NT2/D1 (cell line): ENCODE results near the gene CILP2.

Source experiments
- DNase-seq: peaks from one replicate; pipeline ENCODE4 v3.0.0-alpha.2; 2011; ENCODE audit warnings: low read depth, low spot score
- H3K27me3 ChIP-seq: 2 replicates; pipeline ENCODE4 v1.6.0; 2011; ENCODE audit warnings: mild to moderate bottlenecking; ENCODE audit not compliant: insufficient read length, insufficient read depth
- H3K36me3 ChIP-seq: 2 replicates; pipeline ENCODE4 v1.6.1; 2011; ENCODE audit warnings: mild to moderate bottlenecking, low read length, mixed read lengths; ENCODE audit not compliant: insufficient read depth, insufficient read length
- H3K4me1 ChIP-seq: 2 replicates; pipeline ENCODE4 v1.5.1; 2011; ENCODE audit not compliant: insufficient read depth, insufficient read length
- H3K4me3 ChIP-seq: 2 replicates; pipeline ENCODE4 v1.5.1; 2011; ENCODE audit warnings: low read depth; ENCODE audit not compliant: insufficient read length
- H3K9ac ChIP-seq: 2 replicates; pipeline ENCODE4 v1.6.0; 2011; ENCODE audit warnings: low read depth; ENCODE audit not compliant: insufficient read length
- H3K9me3 ChIP-seq: 2 replicates; pipeline ENCODE4 v1.5.1; 2011; ENCODE audit warnings: mild to moderate bottlenecking, low read length; ENCODE audit not compliant: insufficient read depth
- SUZ12 ChIP-seq: IDR thresholded peaks from 2 replicates; pipeline ENCODE4 v1.6.1; 2011; ENCODE audit not compliant: insufficient read length, insufficient read depth; ENCODE audit errors: extremely low read depth
- YY1 ChIP-seq: IDR thresholded peaks from 2 replicates; pipeline ENCODE4 v1.6.1; 2011; ENCODE audit not compliant: insufficient read length, insufficient read depth
- ZNF274 ChIP-seq: IDR thresholded peaks from 2 replicates; pipeline ENCODE4 v1.6.1; 2011; ENCODE audit warnings: mild to moderate bottlenecking, low read depth, low read length

Gene CILP2

DNA sequence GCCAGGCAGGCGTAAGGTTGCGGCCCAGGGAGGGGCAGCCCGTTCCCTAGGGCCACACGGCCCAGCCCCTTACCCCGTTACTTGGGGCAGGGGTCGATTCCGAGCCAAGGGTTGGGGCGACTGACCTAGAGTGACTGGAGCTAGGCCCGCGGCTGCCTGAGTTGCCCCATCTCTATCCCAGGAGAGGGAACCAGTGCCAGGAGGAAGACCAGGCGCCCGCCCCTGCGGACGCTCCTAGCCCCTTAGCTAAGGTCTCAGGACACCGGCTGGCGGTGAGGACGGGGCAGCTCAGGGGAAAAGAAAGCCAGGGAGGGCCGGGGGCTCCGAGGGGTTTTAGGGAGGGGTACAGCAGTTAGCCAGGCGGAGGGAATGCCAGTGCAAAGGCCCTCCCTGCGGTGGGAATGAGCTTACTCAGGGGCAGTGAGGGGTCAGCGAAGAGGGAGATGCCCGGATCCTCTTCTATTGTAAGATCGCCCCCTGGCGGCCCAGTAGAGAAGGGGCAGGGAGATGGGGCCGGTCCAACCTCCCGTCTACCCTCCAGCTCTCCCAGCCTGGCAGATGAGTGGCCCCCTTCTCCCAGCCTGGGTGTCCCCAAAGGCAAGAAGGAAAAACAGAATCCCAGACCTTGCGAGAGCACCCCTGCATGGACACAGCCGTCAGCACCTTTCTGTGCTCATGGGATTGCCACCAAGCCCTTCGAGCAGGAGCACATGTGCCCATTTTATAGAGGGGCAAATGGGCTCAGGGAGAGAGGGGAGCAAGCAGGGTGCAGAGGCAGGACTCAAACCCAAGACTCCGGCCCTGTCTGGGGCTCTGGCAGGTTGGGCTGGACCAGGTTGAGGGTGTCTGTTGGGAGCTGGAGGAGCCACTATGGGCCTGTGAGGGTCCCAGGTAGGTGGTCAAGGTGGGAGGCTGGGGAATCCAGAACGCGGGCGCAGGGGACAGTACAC lies 16.3 kb downstream of the CILP2 start:
- Histone ChIP-seq H3K4me3 (no peak overlapping the region), H3K36me3 (peaks cover 5% of the 10 kb centered on the region), H3K9ac (no peak overlapping the region), H3K4me1 (peaks cover 22% of the 10 kb centered on the region), H3K27me3 (no peaks in the 10 kb centered on the region), H3K9me3 (no peaks in the 10 kb centered on the region)
- no peak for DNase-seq
- TF ChIP-seq ZNF274 (no peak), SUZ12 (no peak), YY1 (no peak)

DNA sequence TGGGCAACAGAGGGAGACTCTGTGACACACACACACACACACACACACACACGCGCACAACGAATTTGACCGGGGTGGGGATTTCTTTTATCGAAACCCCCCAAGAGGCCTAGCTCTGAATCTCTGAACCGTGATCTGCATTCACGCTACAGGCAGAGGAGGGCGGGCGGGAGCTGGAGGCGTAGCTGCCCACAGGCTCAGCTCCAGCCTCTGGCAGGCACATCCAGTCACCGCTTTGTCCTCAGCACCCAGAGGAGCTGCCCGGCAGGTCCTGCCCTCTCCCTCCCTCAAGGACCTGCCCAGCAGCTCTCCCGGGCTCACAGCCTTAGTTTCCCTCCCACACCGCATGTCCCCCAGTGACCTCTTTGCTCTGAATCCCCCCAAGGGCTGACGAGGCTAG lies 20.0 kb downstream of the CILP2 start:
- Histone ChIP-seq H3K4me1 (peaks cover 5% of the 10 kb centered on the region), H3K27me3 (no peaks in the 10 kb centered on the region), H3K4me3 (no peak overlapping the region), H3K36me3 (peaks cover 35% of the 10 kb centered on the region), H3K9ac (no peak overlapping the region), H3K9me3 (no peaks in the 10 kb centered on the region)
- no peak for DNase-seq
- TF ChIP-seq ZNF274 = no peak
- no peak for TF ChIP-seq YY1
- TF ChIP-seq SUZ12 = no peak

DNA sequence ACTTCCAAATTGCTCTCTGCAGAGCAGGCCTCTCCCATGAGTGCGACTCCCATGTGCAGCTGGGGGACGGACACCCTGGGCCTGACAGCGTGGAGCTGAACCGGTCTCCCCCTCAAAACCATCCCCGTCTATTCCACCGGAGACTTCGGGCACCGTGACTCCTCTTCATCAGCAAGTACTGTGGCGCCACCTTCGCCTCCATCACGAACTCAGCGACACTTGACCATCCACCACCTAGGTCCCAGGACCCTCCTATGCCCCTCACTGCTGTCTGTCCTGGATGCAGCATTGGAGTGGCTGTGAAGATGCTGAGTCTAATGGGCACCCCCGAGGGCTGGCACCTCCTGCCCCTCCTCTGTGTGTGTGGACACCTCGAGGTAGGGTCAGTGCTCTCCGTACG lies 20.6 kb downstream of the CILP2 start:
- Histone ChIP-seq H3K27me3 (no peaks in the 10 kb centered on the region), H3K4me3 (no peak overlapping the region), H3K9ac (no peak overlapping the region), H3K36me3 (peaks cover 40% of the 10 kb centered on the region), H3K4me1 (peaks cover 8% of the 10 kb centered on the region), H3K9me3 (no peaks in the 10 kb centered on the region)
- no peak for DNase-seq
- TF ChIP-seq ZNF274 (no peak), SUZ12 (no peak), YY1 (no peak)

DNA sequence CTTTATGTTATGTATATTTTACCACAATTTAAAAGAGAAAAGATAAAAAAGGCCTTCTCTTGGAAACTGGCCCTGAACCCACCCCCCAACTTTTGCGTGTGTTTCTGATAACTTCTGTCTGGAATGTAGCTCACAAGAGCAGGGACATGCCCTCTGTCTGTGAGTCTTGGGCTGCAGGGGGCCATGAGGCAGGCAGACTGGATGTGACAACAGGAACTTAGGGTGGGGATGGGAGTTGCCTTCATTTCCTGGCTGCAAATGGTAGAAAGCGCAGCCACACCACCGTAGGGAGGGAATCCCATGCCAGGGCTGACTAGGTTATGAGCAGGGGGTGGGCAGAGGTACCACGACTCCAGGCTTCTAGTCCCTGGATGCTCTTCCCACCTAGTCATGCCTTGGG lies 21.9 kb downstream of the CILP2 start:
- Histone ChIP-seq H3K4me3 (no peak overlapping the region), H3K9me3 (no peaks in the 10 kb centered on the region), H3K4me1 (peaks cover 6% of the 10 kb centered on the region), H3K9ac (no peak overlapping the region), H3K27me3 (no peaks in the 10 kb centered on the region), H3K36me3 (peaks cover 45% of the 10 kb centered on the region)
- no peak for TF ChIP-seq SUZ12
- no peak for TF ChIP-seq ZNF274
- no peak for TF ChIP-seq YY1
- DNase-seq = no peak

DNA sequence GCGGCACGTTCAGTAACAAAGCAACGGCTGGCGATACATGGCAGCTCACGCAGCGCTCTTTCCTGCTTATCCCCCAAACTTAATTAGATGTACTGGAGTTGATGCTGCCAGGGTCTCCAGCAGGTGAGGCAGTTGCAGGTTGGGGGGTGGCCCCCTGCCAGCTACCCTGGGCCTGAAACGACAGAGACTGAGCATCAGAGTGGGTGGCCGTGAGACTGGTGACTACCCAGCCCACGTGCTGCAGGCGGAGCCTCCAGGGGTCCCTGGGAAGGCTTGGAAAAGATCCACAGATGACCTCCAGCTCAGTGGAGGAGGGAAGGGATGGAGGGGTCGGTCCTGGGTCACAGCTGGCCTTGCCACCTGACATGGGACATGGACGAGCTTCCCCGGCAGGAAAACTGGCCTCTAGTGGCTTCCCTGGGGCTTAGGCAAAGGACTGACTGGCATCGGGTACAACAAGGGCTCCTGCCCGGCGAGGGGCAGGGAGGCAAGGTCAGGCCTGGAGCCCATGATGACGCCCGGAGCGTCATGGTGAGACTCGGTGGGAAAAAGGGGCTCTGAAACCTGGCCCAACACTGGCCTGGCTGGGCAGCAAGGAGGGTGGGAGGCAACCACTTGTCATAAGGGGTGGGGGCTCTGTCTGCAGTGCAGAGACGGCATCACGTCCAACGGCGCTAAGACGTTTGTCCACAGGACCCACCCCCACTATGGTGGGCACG lies 24.0 kb downstream of the CILP2 start:
- Histone ChIP-seq H3K9me3 (no peaks in the 10 kb centered on the region), H3K36me3 (peaks cover 61% of the 10 kb centered on the region), H3K9ac (no peak overlapping the region), H3K4me1 (peaks cover 6% of the 10 kb centered on the region), H3K4me3 (no peak overlapping the region), H3K27me3 (no peaks in the 10 kb centered on the region)
- no peak for TF ChIP-seq YY1
- TF ChIP-seq SUZ12 = no peak
- TF ChIP-seq ZNF274 = no peak
- DNase-seq = no peak

DNA sequence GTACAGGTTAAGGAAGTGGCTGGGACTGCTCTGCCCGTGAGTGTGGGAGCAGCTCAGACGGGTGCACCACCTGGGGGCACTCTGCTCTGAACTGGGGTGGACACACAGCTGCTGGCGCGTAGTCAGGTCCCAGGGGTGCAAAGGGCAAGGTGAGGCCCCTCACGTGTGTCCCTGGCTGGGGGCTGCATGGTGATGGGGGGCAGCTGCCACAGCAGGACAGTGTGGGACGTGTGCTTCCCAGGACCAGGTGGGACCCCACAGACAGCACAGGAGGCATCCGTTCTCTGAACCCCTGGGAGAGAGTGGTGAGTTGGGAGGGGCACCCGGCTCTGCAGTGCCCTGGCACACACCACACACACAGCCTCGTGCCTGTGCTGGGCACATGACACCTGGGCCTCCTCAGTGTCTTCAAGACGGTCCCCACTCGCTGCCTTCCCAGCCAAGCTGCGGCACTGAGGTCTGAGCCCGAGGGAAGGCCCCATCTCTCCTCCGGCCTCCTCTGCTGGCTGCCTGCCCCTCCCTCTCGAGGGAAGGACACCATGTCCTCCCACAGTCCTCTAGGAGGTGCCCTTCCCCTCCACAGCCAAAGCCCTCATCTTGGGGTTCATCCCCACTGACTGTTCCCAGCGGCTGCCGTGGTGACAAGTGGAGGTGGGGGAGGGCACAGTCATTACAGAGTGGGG lies 24.7 kb downstream of the CILP2 start:
- TF ChIP-seq YY1 (no peak), SUZ12 (no peak), ZNF274 (no peak)
- H3K9me3 ChIP-seq = no peaks in the 10 kb centered on the region
- peaks cover 68% of the 10 kb centered on the region for H3K36me3 ChIP-seq
- no peak overlapping the region for H3K9ac ChIP-seq
- no peak for DNase-seq
- peaks cover 6% of the 10 kb centered on the region for H3K4me1 ChIP-seq
- H3K4me3 ChIP-seq = no peak overlapping the region
- no peaks in the 10 kb centered on the region for H3K27me3 ChIP-seq
